ENCODE data around the gene ABHD17C. TPM values are rescaled to one million over a fixed set of nuclear protein-coding genes. Genes with fewer than 3 reads are reported as not detected.
"Not testable (repeated sequence)": the region's sequence is repeated elsewhere in the genome, so short reads cannot be mapped to it uniquely, and the experiment has no call there.

Gene ABHD17C
- total RNA-seq, 2 experiments from 2014 or later = 6.1 to 9.0 TPM

DNA sequence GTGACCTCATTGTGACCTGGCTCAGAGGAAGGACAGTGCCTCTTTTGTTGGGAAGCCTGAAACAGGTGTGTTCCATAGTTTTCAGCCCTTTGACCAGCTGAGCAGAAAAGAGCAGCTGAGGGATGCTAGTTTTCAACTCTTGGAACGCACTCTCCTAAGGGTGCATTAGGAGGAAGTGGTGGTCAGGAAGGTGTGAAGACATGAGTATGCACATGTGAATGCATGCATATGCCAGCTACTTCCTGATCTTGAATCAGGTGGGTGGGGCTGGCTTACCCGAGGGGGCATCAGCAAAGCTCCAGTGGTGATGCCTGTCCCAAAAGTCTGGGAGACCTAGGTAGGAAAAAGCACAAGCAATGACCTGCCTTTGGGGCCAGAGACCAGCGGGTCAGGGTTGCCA is 60.8 kb downstream of the ABHD17C start:
- peaks cover 1% of the 10 kb centered on the region for H3K4me1 Mint-ChIP-seq (ENCODE audit: low read depth)

DNA sequence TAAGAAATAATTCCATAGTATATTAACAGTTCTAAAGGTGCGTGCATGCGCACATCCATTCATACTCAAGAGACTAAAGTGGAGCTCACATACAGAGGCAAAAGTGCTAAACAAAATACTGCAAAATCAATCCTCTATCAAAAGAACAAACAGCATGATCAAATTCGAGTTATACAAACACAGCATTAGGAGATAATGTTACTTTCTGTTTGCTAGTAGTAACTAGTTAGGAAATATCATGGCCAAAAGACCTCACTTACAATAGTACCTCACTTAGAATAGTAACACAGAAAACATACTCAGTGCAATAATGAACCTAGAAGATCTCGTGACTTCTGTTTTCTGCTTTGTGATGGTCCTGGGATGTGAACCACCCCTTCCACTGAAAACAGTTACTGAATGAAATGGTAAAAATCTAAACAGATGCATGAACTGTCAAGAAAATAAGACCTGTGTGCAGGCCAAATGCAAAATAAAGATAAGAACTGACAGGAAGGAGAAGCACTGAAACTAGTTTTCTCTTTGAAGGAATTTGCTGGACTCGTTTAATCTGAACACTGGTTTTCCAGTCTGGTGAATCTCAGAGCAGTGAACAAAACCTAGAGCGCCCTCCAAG is 63.1 kb downstream of the ABHD17C start:
- ChIA-PET CTCF (no interaction called here), POLR2A (no interaction called here)
- H3K36me3 Mint-ChIP-seq = peaks cover 7% of the 10 kb centered on the region
- no peaks in the 10 kb centered on the region for H3K9me3 Mint-ChIP-seq
- DNase-seq = no peak
- H3K27me3 Mint-ChIP-seq = no peaks in the 10 kb centered on the region
- H3K4me1 Mint-ChIP-seq (ENCODE audit: low read depth) = peaks cover 1% of the 10 kb centered on the region
- no peak overlapping the region for H3K27ac Mint-ChIP-seq
- intact Hi-C loops (cut with micrococcal nuclease) = no loop called here
- no peak overlapping the region for H3K4me3 Mint-ChIP-seq

More for the DNA sequence above, 60.8 kb downstream of the ABHD17C start:
- H3K36me3 Mint-ChIP-seq = peaks cover 9% of the 10 kb centered on the region
- intact Hi-C loops (cut with micrococcal nuclease) = no loop called here
- no peak for DNase-seq
- H3K9me3 Mint-ChIP-seq = no peaks in the 10 kb centered on the region
- H3K4me3 Mint-ChIP-seq = no peak overlapping the region
- no peak overlapping the region for H3K27ac Mint-ChIP-seq
- ChIA-PET CTCF (interaction anchor here (1.2 kb wide), 1 partner anchor 21 kb away, joined by 4 read pairs; no protein-coding TSS in a partner anchor), POLR2A (no interaction called here)
- H3K27me3 Mint-ChIP-seq = no peaks in the 10 kb centered on the region

DNA sequence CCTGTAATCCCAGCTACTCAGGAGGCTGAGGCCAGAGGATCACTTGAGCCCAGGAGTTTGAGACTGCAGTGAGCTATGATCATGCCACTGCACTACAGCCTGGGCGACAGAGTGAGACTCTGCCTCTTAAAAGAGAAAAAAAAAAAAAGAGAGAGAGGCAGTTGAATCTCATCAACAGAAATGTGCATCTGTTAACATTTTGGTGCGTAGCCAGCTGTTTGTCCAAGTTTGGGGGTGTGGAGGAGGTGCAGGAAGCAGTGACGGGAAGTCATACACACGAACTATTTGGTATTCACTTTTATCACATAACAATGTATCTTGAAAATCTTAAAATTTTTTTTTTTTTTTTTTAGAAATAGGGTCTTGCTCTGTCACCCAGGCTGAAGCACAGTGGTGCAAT is 65.8 kb downstream of the ABHD17C start:
- H3K27ac Mint-ChIP-seq = no peak overlapping the region
- no peak overlapping the region for H3K4me3 Mint-ChIP-seq
- H3K4me1 Mint-ChIP-seq (ENCODE audit: low read depth) = no peaks in the 10 kb centered on the region
- ChIA-PET CTCF (no interaction called here), POLR2A (interaction anchor here (0.6 kb wide), 2 partner anchors 16 to 554 kb away, joined by 3 to 5 read pairs; no protein-coding TSS in a partner anchor)
- DNase-seq = no peak
- intact Hi-C loops (cut with micrococcal nuclease) = no loop called here
- H3K36me3 Mint-ChIP-seq = no peaks in the 10 kb centered on the region
- no peaks in the 10 kb centered on the region for H3K9me3 Mint-ChIP-seq
- H3K27me3 Mint-ChIP-seq = no peaks in the 10 kb centered on the region

DNA sequence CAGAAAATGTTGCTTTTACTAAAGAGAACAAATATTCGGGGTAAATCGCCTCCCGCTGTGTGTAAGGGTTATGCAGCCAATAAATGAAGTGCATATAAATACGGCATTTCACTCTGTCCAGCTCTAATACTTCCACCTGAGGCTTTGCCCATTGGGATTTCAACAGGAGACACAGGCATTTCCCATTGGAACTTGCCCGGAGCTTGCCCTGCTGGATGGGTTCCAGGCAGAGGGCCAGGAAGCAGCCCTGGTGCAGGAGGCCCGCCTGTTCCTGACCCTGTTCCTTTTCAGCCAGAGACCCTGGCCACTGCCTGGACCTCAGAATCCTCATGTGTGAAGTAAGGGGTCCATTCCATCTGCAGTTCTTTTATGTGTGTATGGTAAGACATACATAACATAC is 66.6 kb downstream of the ABHD17C start:
- Mint-ChIP-seq H3K36me3 (no peaks in the 10 kb centered on the region), H3K4me1 (ENCODE audit: low read depth) (no peaks in the 10 kb centered on the region), H3K9me3 (no peaks in the 10 kb centered on the region), H3K27me3 (no peaks in the 10 kb centered on the region), H3K4me3 (no peak overlapping the region), H3K27ac (no peak overlapping the region)
- intact Hi-C loops (cut with micrococcal nuclease) = no loop called here
- POLR2A ChIA-PET = no interaction called here
- no peak for DNase-seq
- CTCF ChIA-PET = no interaction called here

DNA sequence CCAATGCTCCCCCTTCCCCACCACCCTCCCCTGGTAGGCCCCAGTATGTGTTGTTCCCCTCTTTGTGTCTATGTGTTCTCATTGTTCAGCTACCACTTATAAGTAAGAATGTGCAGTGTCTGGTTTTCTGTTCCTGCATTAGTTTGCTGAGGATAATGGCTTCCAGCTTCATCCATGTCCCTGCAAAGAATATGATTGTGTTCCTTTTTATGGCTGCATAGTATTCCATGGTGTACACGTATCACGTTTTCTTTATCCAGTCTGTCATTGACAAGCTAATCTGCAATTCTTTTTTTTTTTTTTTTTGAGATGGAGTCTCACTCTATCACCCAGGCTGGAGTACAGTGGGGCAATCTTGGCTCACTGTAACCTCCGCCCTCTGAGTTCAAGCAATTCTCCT is 68.1 kb downstream of the ABHD17C start:
- H3K36me3 Mint-ChIP-seq; POLR2A ChIA-PET; H3K9me3 Mint-ChIP-seq; H3K27ac Mint-ChIP-seq; H3K4me3 Mint-ChIP-seq; intact Hi-C loops (cut with micrococcal nuclease); H3K27me3 Mint-ChIP-seq; H3K4me1 Mint-ChIP-seq (ENCODE audit: low read depth); DNase-seq: not testable (repeated sequence)
- CTCF ChIA-PET = interaction anchor here (2.9 kb wide), 1 partner anchor 13 kb away, joined by 13 read pairs; no protein-coding TSS in a partner anchor

DNA sequence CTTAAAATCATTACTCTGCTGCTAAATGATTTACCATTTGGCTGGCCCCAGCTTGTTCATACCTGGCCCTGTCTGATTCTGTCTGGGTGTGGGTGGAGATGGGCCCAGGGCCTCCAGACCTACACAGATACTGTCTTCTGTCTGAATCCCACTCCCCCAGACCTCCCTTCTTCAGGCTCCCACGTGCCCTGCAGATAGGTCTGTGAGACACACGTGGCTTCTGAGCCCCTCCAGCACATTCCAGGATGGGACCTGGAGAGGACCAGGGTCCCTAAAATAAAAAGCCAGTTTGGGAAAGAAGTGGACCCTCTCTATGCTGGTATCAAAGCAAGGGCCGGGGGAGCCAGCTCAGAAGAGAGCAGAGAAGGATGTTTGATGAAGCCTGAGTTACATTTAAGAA is 69.4 kb downstream of the ABHD17C start:
- ChIA-PET POLR2A (no interaction called here), CTCF (interaction anchor here (2.9 kb wide), 1 partner anchor 12 kb away, joined by 13 read pairs; no protein-coding TSS in a partner anchor)

DNA sequence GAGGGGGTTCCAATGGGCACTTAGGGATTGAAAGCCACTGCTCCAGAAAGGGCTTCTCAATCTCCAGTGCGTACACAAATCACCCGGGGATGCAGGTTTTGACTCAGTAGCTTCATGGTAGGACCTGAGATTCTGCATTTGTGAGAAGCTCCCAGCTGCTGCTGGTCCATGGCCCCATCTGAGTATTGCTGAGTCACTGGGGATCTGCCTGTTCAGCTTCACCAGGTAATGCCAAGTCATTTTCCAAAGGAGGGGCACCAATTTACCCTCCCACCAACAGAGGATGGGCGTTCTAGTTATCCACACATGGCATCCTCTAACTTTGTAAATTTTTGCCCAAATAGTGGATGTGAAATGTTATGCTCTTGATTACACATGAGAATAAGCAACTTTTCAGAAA is 71.2 kb downstream of the ABHD17C start:
- Mint-ChIP-seq H3K27ac (no peak overlapping the region), H3K4me1 (ENCODE audit: low read depth) (no peaks in the 10 kb centered on the region), H3K36me3 (no peaks in the 10 kb centered on the region), H3K27me3 (no peaks in the 10 kb centered on the region), H3K4me3 (no peak overlapping the region), H3K9me3 (no peaks in the 10 kb centered on the region)
- POLR2A ChIA-PET = no interaction called here
- CTCF ChIA-PET = interaction anchor here (1.0 kb wide), 1 partner anchor 10 kb away, joined by 4 read pairs; no protein-coding TSS in a partner anchor
- intact Hi-C loops (cut with micrococcal nuclease) = no loop called here
- no peak for DNase-seq

More for the DNA sequence above, 69.4 kb downstream of the ABHD17C start:
- Mint-ChIP-seq H3K4me3 (no peak overlapping the region), H3K9me3 (no peaks in the 10 kb centered on the region), H3K36me3 (no peaks in the 10 kb centered on the region), H3K27me3 (no peaks in the 10 kb centered on the region), H3K4me1 (ENCODE audit: low read depth) (no peaks in the 10 kb centered on the region), H3K27ac (no peak overlapping the region)
- intact Hi-C loops (cut with micrococcal nuclease) = no loop called here
- DNase-seq = no peak

DNA sequence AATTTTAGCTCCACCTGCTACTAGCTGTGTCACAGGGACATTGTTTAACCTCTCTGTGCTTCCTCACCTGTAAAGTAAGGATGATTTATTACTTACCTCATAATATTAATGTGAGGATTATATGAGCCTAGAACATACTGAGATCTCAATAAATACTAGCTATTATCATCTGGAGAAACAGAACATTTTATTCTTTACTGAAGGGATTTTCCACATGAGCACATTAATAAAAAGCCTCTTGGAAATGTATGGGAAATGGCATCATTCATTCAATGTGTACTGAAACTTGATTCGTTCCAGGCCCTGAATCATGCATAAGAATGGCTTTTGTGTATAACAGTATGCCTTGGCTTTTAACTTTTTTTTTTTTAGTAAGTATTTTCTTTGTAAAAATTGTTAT is 73.0 kb downstream of the ABHD17C start:
- Mint-ChIP-seq H3K4me1 (ENCODE audit: low read depth) (no peaks in the 10 kb centered on the region), H3K27me3 (no peaks in the 10 kb centered on the region), H3K36me3 (no peaks in the 10 kb centered on the region), H3K4me3 (no peak overlapping the region), H3K9me3 (no peaks in the 10 kb centered on the region), H3K27ac (no peak overlapping the region)
- no peak for DNase-seq
- ChIA-PET CTCF (interaction anchor here (0.7 to 2.1 kb wide), 2 partner anchors 9 to 402 kb away, joined by 3 to 13 read pairs; no protein-coding TSS in a partner anchor), POLR2A (no interaction called here)
- intact Hi-C loops (cut with micrococcal nuclease) = no loop called here

DNA sequence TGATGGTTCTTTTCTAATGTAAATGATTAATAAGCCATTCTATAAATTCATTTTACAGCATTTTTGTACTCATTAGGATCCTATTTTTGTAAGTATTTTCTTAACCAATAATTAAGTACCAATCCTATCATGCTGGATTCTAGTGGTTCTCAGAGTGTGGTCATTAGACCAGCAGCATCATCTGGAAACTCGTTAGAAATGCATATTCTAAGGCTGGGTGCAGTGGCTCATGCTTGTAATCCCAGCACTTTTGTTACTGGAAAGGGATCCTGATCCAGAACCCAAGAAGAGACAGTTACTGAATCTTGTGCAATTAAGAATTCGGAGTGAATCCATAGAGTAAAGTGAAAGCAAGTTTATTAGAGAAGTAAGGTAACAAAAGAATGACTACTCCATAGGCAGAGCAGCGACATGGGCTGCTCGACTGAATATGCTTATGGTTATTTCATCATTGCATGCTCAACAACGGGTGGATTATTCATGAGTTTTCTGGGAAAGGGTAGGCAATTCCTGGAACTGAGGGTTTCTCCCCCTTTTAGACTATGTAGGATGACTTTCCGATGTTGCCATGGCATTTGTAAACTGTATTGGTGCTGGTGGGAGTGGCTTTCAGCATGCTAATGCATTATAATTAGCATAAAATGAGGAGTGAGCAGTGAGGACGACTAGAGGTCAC is 74.2 kb downstream of the ABHD17C start:
- no peaks in the 10 kb centered on the region for H3K4me1 Mint-ChIP-seq (ENCODE audit: low read depth)
- no peaks in the 10 kb centered on the region for H3K36me3 Mint-ChIP-seq
- POLR2A ChIA-PET = no interaction called here
- H3K27me3 Mint-ChIP-seq = no peaks in the 10 kb centered on the region
- intact Hi-C loops (cut with micrococcal nuclease) = no loop called here
- H3K9me3 Mint-ChIP-seq = no peaks in the 10 kb centered on the region
- CTCF ChIA-PET = no interaction called here
- no peak overlapping the region for H3K4me3 Mint-ChIP-seq
- no peak overlapping the region for H3K27ac Mint-ChIP-seq
- no peak for DNase-seq

DNA sequence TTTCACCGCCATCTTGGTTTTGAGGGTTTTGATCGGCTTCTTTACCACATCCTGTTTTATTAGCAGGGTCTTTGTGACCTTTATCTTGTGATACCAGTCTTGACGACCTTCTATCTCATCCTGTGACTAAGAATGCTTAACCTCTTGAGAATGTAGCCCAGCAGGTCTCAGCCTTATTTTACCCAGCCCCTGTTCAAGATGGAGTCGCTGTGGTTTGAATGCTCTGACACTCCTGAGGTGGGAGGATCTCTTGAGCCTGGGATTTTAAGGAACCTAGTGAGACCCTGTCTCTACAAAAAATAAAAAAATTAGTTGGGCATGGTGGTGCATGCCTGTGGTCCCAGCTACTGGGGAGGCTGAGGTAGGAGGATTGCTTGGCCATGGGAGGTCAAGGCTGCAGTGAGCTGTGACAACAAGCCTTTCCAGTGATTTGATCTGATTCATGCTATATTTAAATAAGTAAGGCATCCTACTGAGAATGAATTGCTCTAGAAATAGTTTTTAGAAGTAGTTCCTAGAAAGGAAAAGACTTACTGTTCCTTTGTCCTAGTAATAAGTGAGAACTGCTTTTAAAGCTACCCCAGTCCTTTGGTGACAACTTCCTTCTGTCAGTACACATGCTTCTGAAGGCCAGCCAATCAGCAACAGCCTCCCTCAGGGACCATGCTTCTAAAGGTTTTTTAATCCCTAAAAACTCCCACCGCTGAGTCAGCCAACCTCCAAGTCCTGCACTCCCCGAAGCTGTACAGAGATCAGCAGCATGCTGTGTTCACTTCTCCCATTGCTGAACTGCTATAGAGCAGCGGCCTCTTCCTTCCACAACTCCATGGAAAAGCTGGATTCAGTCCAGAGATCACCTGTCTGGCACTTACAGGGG is 75.0 kb downstream of the ABHD17C start:
- Mint-ChIP-seq H3K4me3 (no peak overlapping the region), H3K27me3 (no peaks in the 10 kb centered on the region), H3K27ac (no peak overlapping the region), H3K9me3 (no peaks in the 10 kb centered on the region), H3K4me1 (ENCODE audit: low read depth) (no peaks in the 10 kb centered on the region), H3K36me3 (no peaks in the 10 kb centered on the region)
- ChIA-PET POLR2A (no interaction called here), CTCF (no interaction called here)
- intact Hi-C loops (cut with micrococcal nuclease) = no loop called here
- DNase-seq = no peak

DNA sequence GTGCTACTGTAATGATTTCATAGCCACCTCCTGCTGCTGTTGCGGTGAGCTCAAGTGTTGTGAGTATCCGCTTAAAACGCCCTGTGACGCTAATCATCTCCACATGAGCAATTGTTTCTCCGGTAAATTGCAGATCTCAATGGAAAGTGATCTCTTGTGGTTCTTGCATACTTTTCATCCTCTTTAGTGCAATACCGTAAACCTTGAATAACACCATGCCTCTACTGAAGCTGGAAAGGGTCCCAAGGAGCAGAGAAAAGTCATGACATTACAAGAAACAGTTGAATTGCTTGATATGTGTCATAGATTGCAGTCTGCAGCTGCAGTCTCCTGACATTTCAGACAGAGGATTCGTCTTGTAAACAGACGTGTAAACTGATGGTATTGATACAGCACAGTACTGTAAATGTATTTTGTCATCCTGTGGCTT is 78.0 kb downstream of the ABHD17C start:
- POLR2A ChIA-PET = no interaction called here
- Mint-ChIP-seq H3K36me3 (no peaks in the 10 kb centered on the region), H3K4me3 (no peak overlapping the region), H3K27ac (no peak overlapping the region), H3K4me1 (ENCODE audit: low read depth) (no peaks in the 10 kb centered on the region), H3K27me3 (peaks cover 12% of the 10 kb centered on the region), H3K9me3 (no peaks in the 10 kb centered on the region)
- intact Hi-C loops (cut with micrococcal nuclease) = no loop called here
- CTCF ChIA-PET = interaction anchor here (1.0 kb wide), 1 partner anchor 317 kb away, joined by 4 read pairs; no protein-coding TSS in a partner anchor
- DNase-seq = no peak

DNA sequence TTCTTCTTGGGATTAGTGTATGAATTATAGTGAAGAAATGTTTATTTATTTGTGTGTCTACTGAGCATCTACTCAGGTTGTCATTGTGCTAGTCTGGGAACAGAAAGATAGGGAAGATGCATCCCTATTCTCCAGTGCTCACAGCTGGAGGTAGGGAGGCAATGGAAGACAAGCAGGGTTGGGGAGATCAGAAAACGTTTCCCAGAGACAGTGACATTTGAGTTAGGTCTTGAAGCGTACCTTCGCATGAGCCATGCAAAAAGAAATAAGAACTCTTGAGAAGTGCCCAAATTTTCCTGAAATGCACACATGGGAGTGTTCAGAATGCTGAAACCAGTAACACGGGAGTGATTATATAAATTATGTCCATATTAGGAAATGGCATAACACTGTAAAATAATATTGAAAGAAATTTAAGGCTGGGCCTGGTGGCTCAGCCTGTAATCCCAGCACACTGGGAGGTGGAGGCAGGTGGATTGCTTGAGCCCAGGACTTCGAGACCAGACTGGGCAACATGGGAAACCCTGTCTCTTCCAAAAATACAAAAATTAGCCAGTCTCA is 78.8 kb downstream of the ABHD17C start:
- no peaks in the 10 kb centered on the region for H3K9me3 Mint-ChIP-seq
- ChIA-PET POLR2A (no interaction called here), CTCF (interaction anchor here (1.0 kb wide), 1 partner anchor 318 kb away, joined by 4 read pairs; no protein-coding TSS in a partner anchor)
- DNase-seq = no peak
- H3K4me3 Mint-ChIP-seq = no peak overlapping the region
- no peaks in the 10 kb centered on the region for H3K4me1 Mint-ChIP-seq (ENCODE audit: low read depth)
- no peaks in the 10 kb centered on the region for H3K36me3 Mint-ChIP-seq
- intact Hi-C loops (cut with micrococcal nuclease) = no loop called here
- H3K27me3 Mint-ChIP-seq = peaks cover 16% of the 10 kb centered on the region
- H3K27ac Mint-ChIP-seq = no peak overlapping the region

Data from activated CD4-positive, alpha-beta memory T cell treated with anti-CD3 and anti-CD28 coated beads for 36 hours (primary cell).